Measurements from ENCODE around the gene AP4S1.

Gene AP4S1

GRCh38 chr14:31122098-31122611 is 96.7 kb downstream of the AP4S1 start:
- Histone ChIP-seq H3K36me3 (ENCODE audit: control insufficient read depth in 1 of 2, insufficient read depth in 2 of 2, low read length in 2 of 2) (peaks cover 61 to 66% of the 10 kb centered on the region in 2 donors), H3K4me3 (ENCODE audit: low read depth in 1 of 2, low read length in 2 of 2) (no peak overlapping the region)

GRCh38 chr14:31122921-31123320 is 97.5 kb downstream of the AP4S1 start:
- Histone ChIP-seq H3K27me3 (ENCODE audit: low read depth, low read length) (no peaks in the 10 kb centered on the region), H3K4me3 (ENCODE audit: low read depth in 1 of 2, low read length in 2 of 2) (no peak overlapping the region), H3K27ac (ENCODE audit: low read length) (no peak overlapping the region), H3K36me3 (ENCODE audit: control insufficient read depth in 1 of 2, insufficient read depth in 2 of 2, low read length in 2 of 2) (peaks cover 57 to 67% of the 10 kb centered on the region in 2 donors), H3K4me1 (ENCODE audit: control insufficient read depth in 1 of 2, insufficient read depth in 2 of 2, low read length in 2 of 2) (no peaks in the 10 kb centered on the region), H3K9me3 (ENCODE audit: control insufficient read depth in 1 of 2, low read length in 2 of 2) (no peaks in the 10 kb centered on the region)

More at GRCh38 chr14:31122098-31122611, 96.7 kb downstream of the AP4S1 start:
- Histone ChIP-seq H3K27me3 (ENCODE audit: low read depth, low read length) (no peaks in the 10 kb centered on the region), H3K4me1 (ENCODE audit: control insufficient read depth in 1 of 2, insufficient read depth in 2 of 2, low read length in 2 of 2) (no peaks in the 10 kb centered on the region), H3K9me3 (ENCODE audit: control insufficient read depth in 1 of 2, low read length in 2 of 2) (no peaks in the 10 kb centered on the region), H3K27ac (ENCODE audit: low read length) (no peak overlapping the region)

GRCh38 chr14:31124197-31124596 is 98.7 kb downstream of the AP4S1 start:
- Histone ChIP-seq H3K4me3 (ENCODE audit: low read depth in 1 of 2, low read length in 2 of 2) (no peak overlapping the region), H3K27me3 (ENCODE audit: low read depth, low read length) (no peaks in the 10 kb centered on the region), H3K27ac (ENCODE audit: low read length) (no peak overlapping the region), H3K9me3 (ENCODE audit: control insufficient read depth in 1 of 2, low read length in 2 of 2) (no peaks in the 10 kb centered on the region), H3K4me1 (ENCODE audit: control insufficient read depth in 1 of 2, insufficient read depth in 2 of 2, low read length in 2 of 2) (no peaks in the 10 kb centered on the region), H3K36me3 (ENCODE audit: control insufficient read depth in 1 of 2, insufficient read depth in 2 of 2, low read length in 2 of 2) (peaks cover 60 to 65% of the 10 kb centered on the region in 2 donors)

- H3K4me1 ChIP-seq (ENCODE audit: control insufficient read depth in 1 of 2, insufficient read depth in 2 of 2, low read length in 2 of 2): no peaks in the 10 kb centered on the region
- H3K27me3 ChIP-seq (ENCODE audit: low read depth, low read length): no peaks in the 10 kb centered on the region
- H3K9me3 ChIP-seq (ENCODE audit: control insufficient read depth in 1 of 2, low read length in 2 of 2): no peaks in the 10 kb centered on the region
- no peak overlapping the region for H3K4me3 ChIP-seq (ENCODE audit: low read depth in 1 of 2, low read length in 2 of 2)
- H3K36me3 ChIP-seq (ENCODE audit: control insufficient read depth in 1 of 2, insufficient read depth in 2 of 2, low read length in 2 of 2): peaks cover 60 to 63% of the 10 kb centered on the region in 2 donors
- H3K27ac ChIP-seq (ENCODE audit: low read length): no peak overlapping the region
Observed at GRCh38 chr14:31125231-31125630, 99.8 kb downstream of the AP4S1 start.

- H3K27ac ChIP-seq (ENCODE audit: low read length): no peak overlapping the region
Observed at GRCh38 chr14:31126680-31127079, 101.2 kb downstream of the AP4S1 start.

GRCh38 chr14:31127690-31128089 is 102.2 kb downstream of the AP4S1 start:
- Histone ChIP-seq H3K27me3 (ENCODE audit: low read depth, low read length) (no peaks in the 10 kb centered on the region), H3K4me1 (ENCODE audit: control insufficient read depth in 1 of 2, insufficient read depth in 2 of 2, low read length in 2 of 2) (no peaks in the 10 kb centered on the region), H3K36me3 (ENCODE audit: control insufficient read depth in 1 of 2, insufficient read depth in 2 of 2, low read length in 2 of 2) (peaks cover 44 to 48% of the 10 kb centered on the region in 2 donors), H3K4me3 (ENCODE audit: low read depth in 1 of 2, low read length in 2 of 2) (no peak overlapping the region), H3K9me3 (ENCODE audit: control insufficient read depth in 1 of 2, low read length in 2 of 2) (no peaks in the 10 kb centered on the region), H3K27ac (ENCODE audit: low read length) (no peak overlapping the region)

More at GRCh38 chr14:31126680-31127079, 101.2 kb downstream of the AP4S1 start:
- peaks cover 51 to 53% of the 10 kb centered on the region in 2 donors for H3K36me3 ChIP-seq (ENCODE audit: control insufficient read depth in 1 of 2, insufficient read depth in 2 of 2, low read length in 2 of 2)
- no peaks in the 10 kb centered on the region for H3K27me3 ChIP-seq (ENCODE audit: low read depth, low read length)
- H3K4me3 ChIP-seq (ENCODE audit: low read depth in 1 of 2, low read length in 2 of 2): no peak overlapping the region
- H3K9me3 ChIP-seq (ENCODE audit: control insufficient read depth in 1 of 2, low read length in 2 of 2): no peaks in the 10 kb centered on the region
- H3K4me1 ChIP-seq (ENCODE audit: control insufficient read depth in 1 of 2, insufficient read depth in 2 of 2, low read length in 2 of 2): no peaks in the 10 kb centered on the region

GRCh38 chr14:31128601-31129526 is 103.4 kb downstream of the AP4S1 start:
- no peak overlapping the region for H3K27ac ChIP-seq (ENCODE audit: low read length)
- H3K4me1 ChIP-seq (ENCODE audit: control insufficient read depth in 1 of 2, insufficient read depth in 2 of 2, low read length in 2 of 2): no peaks in the 10 kb centered on the region
- peaks cover 46 to 51% of the 10 kb centered on the region in 2 donors for H3K36me3 ChIP-seq (ENCODE audit: control insufficient read depth in 1 of 2, insufficient read depth in 2 of 2, low read length in 2 of 2)
- no peaks in the 10 kb centered on the region for H3K27me3 ChIP-seq (ENCODE audit: low read depth, low read length)
- H3K9me3 ChIP-seq (ENCODE audit: control insufficient read depth in 1 of 2, low read length in 2 of 2): no peaks in the 10 kb centered on the region
- no peak overlapping the region for H3K4me3 ChIP-seq (ENCODE audit: low read depth in 1 of 2, low read length in 2 of 2)

GRCh38 chr14:31133133-31133532 is 107.7 kb downstream of the AP4S1 start:
- no peaks in the 10 kb centered on the region for H3K9me3 ChIP-seq (ENCODE audit: control insufficient read depth in 1 of 2, low read length in 2 of 2)
- H3K4me3 ChIP-seq (ENCODE audit: low read depth in 1 of 2, low read length in 2 of 2): no peak overlapping the region
- H3K36me3 ChIP-seq (ENCODE audit: control insufficient read depth in 1 of 2, insufficient read depth in 2 of 2, low read length in 2 of 2): peaks cover 48 to 60% of the 10 kb centered on the region in 2 donors
- no peaks in the 10 kb centered on the region for H3K4me1 ChIP-seq (ENCODE audit: control insufficient read depth in 1 of 2, insufficient read depth in 2 of 2, low read length in 2 of 2)
- no peaks in the 10 kb centered on the region for H3K27me3 ChIP-seq (ENCODE audit: low read depth, low read length)
- no peak overlapping the region for H3K27ac ChIP-seq (ENCODE audit: low read length)

GRCh38 chr14:31137214-31137889 is 111.9 kb downstream of the AP4S1 start:
- Histone ChIP-seq H3K9me3 (ENCODE audit: control insufficient read depth in 1 of 2, low read length in 2 of 2) (no peaks in the 10 kb centered on the region), H3K27me3 (ENCODE audit: low read depth, low read length) (no peaks in the 10 kb centered on the region), H3K36me3 (ENCODE audit: control insufficient read depth in 1 of 2, insufficient read depth in 2 of 2, low read length in 2 of 2) (peaks cover 42 to 58% of the 10 kb centered on the region in 2 donors), H3K4me1 (ENCODE audit: control insufficient read depth in 1 of 2, insufficient read depth in 2 of 2, low read length in 2 of 2) (no peaks in the 10 kb centered on the region), H3K27ac (ENCODE audit: low read length) (no peak overlapping the region), H3K4me3 (ENCODE audit: low read depth in 1 of 2, low read length in 2 of 2) (no peak overlapping the region)

- Histone ChIP-seq H3K9me3 (ENCODE audit: control insufficient read depth in 1 of 2, low read length in 2 of 2) (no peaks in the 10 kb centered on the region), H3K4me1 (ENCODE audit: control insufficient read depth in 1 of 2, insufficient read depth in 2 of 2, low read length in 2 of 2) (no peaks in the 10 kb centered on the region), H3K27ac (ENCODE audit: low read length) (no peak overlapping the region), H3K27me3 (ENCODE audit: low read depth, low read length) (no peaks in the 10 kb centered on the region), H3K36me3 (ENCODE audit: control insufficient read depth in 1 of 2, insufficient read depth in 2 of 2, low read length in 2 of 2) (peaks cover 43 to 51% of the 10 kb centered on the region in 2 donors), H3K4me3 (ENCODE audit: low read depth in 1 of 2, low read length in 2 of 2) (no peak overlapping the region)
Observed at GRCh38 chr14:31138301-31138700, 112.9 kb downstream of the AP4S1 start.

- no peaks in the 10 kb centered on the region for H3K4me1 ChIP-seq (ENCODE audit: control insufficient read depth in 1 of 2, insufficient read depth in 2 of 2, low read length in 2 of 2)
- H3K36me3 ChIP-seq (ENCODE audit: control insufficient read depth in 1 of 2, insufficient read depth in 2 of 2, low read length in 2 of 2): peaks cover 43 to 46% of the 10 kb centered on the region in 2 donors
Observed at GRCh38 chr14:31139301-31139847, 113.9 kb downstream of the AP4S1 start.

More at GRCh38 chr14:31139301-31139847, 113.9 kb downstream of the AP4S1 start:
- Histone ChIP-seq H3K4me3 (ENCODE audit: low read depth in 1 of 2, low read length in 2 of 2) (no peak overlapping the region), H3K27ac (ENCODE audit: low read length) (no peak overlapping the region), H3K27me3 (ENCODE audit: low read depth, low read length) (no peaks in the 10 kb centered on the region), H3K9me3 (ENCODE audit: control insufficient read depth in 1 of 2, low read length in 2 of 2) (no peaks in the 10 kb centered on the region)

Measured in muscle layer of duodenum (tissue), 2 donors.